ENCODE results near the gene TRIM6.

GRCh38 chr11:5611627-5612026, 15.2 kb downstream of the TRIM6 start:
- no peak for TF ChIP-seq CTCF (IDR thresholded peaks at IDR 0.05)
- TF ChIP-seq POLR2A (IDR thresholded peaks at IDR 0.05): no peak
- TF ChIP-seq EP300 (IDR thresholded peaks at IDR 0.05): no peak
